ENCODE measurements around the gene SPIRE1. TPM values are rescaled to one million over a fixed set of nuclear protein-coding genes. Genes with fewer than 3 reads are reported as not detected.
A peak's percentile ranks its signal among the peaks of the same experiment; 100 is the strongest.
"Not testable (repeated sequence)": the region's sequence is repeated elsewhere in the genome, so short reads cannot be mapped to it uniquely, and the experiment has no call there.

Gene SPIRE1
- total RNA-seq, 4 donors from 2014 or later, result 55.5 to 72.5 (median 60.4) TPM

- H3K4me3 ChIP-seq, result peak overlapping the region; percentile 42 to 64 (median 53)
- TF ChIP-seq CTCF (IDR thresholded peaks at IDR 0.05), result no peak
- TF ChIP-seq EP300 (IDR thresholded peaks at IDR 0.05), result no peak
- TF ChIP-seq POLR2A (IDR thresholded peaks at IDR 0.05), result no peak
- peak overlapping the region; percentile 75 to 87 (median 80) for H3K27ac ChIP-seq
Observed at GRCh38 chr18:12420821-12421421, 237.0 kb downstream of the SPIRE1 start.

GRCh38 chr18:12417687-12418086 is 240.2 kb downstream of the SPIRE1 start:
- Histone ChIP-seq H3K36me3 (peaks cover 0 to 3% (median 0%) of the 10 kb centered on the region in 3 donors), H3K9me3 (no peaks in the 10 kb centered on the region), H3K27me3 (no peaks in the 10 kb centered on the region), H3K4me1 (peaks cover 0 to 62% (median 19%) of the 10 kb centered on the region in 4 donors), H3K27ac (peak overlapping the region; percentile 8 to 87 (median 57)), H3K4me3 (no peak overlapping the region)
- WGBS, 2 donors, result 40 to 50% methylated on average over 4 of the region's 4 CpGs
- no peak for DNase-seq (ENCODE audit: low spot score in 2 of 2)
- no peak for TF ChIP-seq CTCF (IDR thresholded peaks at IDR 0.05)
- TF ChIP-seq EP300 (IDR thresholded peaks at IDR 0.05), result peak in 1 of 2 donors; percentile 34

More at GRCh38 chr18:12420821-12421421, 237.0 kb downstream of the SPIRE1 start:
- peaks cover 0 to 39% (median 3%) of the 10 kb centered on the region in 4 donors for H3K4me1 ChIP-seq
- 28 to 31% methylated on average over 16 to 26 of the region's 27 CpGs for WGBS, 2 donors
- H3K36me3 ChIP-seq, result peaks cover 0 to 23% (median 0%) of the 10 kb centered on the region in 3 donors
- no peaks in the 10 kb centered on the region for H3K9me3 ChIP-seq
- H3K27me3 ChIP-seq, result no peaks in the 10 kb centered on the region
- no peak for DNase-seq (ENCODE audit: low spot score in 2 of 2)

DNA sequence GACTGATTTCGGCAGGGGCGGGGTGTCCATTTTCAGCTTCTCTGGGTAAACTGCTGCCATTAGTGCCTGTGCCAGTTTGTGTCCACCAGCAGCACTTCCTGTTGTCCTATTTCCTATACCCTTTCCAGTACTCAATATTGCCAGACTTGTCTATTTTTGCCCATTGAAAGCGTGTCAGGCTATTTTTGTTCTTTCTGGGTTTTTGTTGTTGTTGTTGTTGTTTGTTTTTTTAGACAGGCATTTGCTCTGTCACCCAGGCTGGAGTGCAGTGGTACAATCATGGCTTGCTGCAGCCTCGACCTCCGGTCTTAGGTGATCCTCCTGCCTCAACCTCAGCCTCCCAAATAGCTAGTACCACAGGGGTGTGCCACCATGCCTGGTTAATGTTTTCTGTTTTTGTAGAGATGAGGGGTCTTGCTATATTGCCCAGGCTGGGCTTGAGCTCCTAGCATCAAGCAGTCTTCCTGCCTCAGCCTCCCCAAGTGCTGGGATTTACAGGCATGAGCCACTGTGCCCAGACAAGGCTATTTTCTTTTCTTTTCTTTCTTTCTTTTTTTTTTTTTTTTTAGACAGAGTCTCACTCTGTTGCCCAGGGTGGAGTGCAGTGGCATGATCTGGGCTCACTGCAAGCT is 241.7 kb downstream of the SPIRE1 start:
- H3K27ac ChIP-seq, result peak overlapping the region; percentile 49 to 87 (median 78)
- peaks cover 0 to 58% (median 19%) of the 10 kb centered on the region in 4 donors for H3K4me1 ChIP-seq
- H3K27me3 ChIP-seq, result no peaks in the 10 kb centered on the region
- no peak for TF ChIP-seq POLR2A (IDR thresholded peaks at IDR 0.05)
- no peaks in the 10 kb centered on the region for H3K9me3 ChIP-seq
- 71 to 73% methylated on average over 5 of the region's 5 CpGs for WGBS, 2 donors
- no peaks in the 10 kb centered on the region for H3K36me3 ChIP-seq
- DNase-seq (ENCODE audit: low spot score in 2 of 2), result no peak
- H3K4me3 ChIP-seq, result no peak overlapping the region

GRCh38 chr18:12411456-12411855 is 246.5 kb downstream of the SPIRE1 start:
- Histone ChIP-seq H3K27ac (peak overlapping the region in 1 of 4 donors; percentile 32), H3K4me3 (no peak overlapping the region), H3K4me1 (peaks cover 0 to 51% (median 25%) of the 10 kb centered on the region in 4 donors), H3K36me3 (no peaks in the 10 kb centered on the region), H3K27me3 (no peaks in the 10 kb centered on the region), H3K9me3 (no peaks in the 10 kb centered on the region)
- no peak for DNase-seq (ENCODE audit: low spot score in 2 of 2)
- WGBS, 2 donors, result 97 to 100% methylated on average over 3 of the region's 3 CpGs
- no peak for TF ChIP-seq EP300 (IDR thresholded peaks at IDR 0.05)
- TF ChIP-seq POLR2A (IDR thresholded peaks at IDR 0.05), result no peak
- no peak for TF ChIP-seq CTCF (IDR thresholded peaks at IDR 0.05)

DNA sequence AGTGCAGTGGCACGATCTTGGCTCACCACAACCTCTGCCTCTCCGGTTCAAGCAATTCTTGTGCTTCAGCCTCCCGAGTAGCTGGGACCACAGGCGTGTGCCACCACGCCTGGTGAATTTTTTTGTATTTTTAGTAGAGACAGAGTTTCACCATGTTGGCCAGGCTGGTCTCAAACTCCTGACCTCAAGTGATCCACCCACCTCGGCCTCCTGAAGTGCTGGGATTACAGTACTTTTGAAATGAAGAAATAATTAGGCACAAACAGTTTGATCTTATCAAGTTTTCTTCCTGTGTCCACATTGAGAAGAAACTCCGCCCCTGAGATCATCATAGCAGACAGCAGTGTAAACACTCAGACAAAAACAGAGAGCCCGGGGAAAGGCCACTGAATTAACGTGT is 247.2 kb downstream of the SPIRE1 start:
- not testable (repeated sequence) for DNase-seq (ENCODE audit: low spot score in 2 of 2); H3K27me3 ChIP-seq; H3K36me3 ChIP-seq; H3K4me3 ChIP-seq; H3K9me3 ChIP-seq
- 91 to 92% methylated on average over 9 of the region's 9 CpGs for WGBS, 2 donors
- H3K27ac ChIP-seq, result peak overlapping the region in 2 of 4 donors; percentile 95 to 97
- peaks cover 0 to 44% (median 20%) of the 10 kb centered on the region in 4 donors for H3K4me1 ChIP-seq

- peak overlapping the region in 3 of 4 donors; percentile 28 to 97 (median 95) for H3K27ac ChIP-seq
- no peak overlapping the region for H3K4me3 ChIP-seq
- peaks cover 0 to 38% (median 15%) of the 10 kb centered on the region in 4 donors for H3K4me1 ChIP-seq
- no peaks in the 10 kb centered on the region for H3K27me3 ChIP-seq
- H3K36me3 ChIP-seq, result no peaks in the 10 kb centered on the region
- no peak for DNase-seq (ENCODE audit: low spot score in 2 of 2)
- WGBS, 2 donors, result 85 to 93% methylated on average over 9 of the region's 9 CpGs
- H3K9me3 ChIP-seq, result no peaks in the 10 kb centered on the region
- TF ChIP-seq POLR2A (IDR thresholded peaks at IDR 0.05), result no peak
- TF ChIP-seq CTCF (IDR thresholded peaks at IDR 0.05), result no peak
- TF ChIP-seq EP300 (IDR thresholded peaks at IDR 0.05), result no peak
Observed at GRCh38 chr18:12410081-12410481, 247.8 kb downstream of the SPIRE1 start.

Data from tibial nerve (tissue), 4 donors.